Measurements from ENCODE around the gene TIMM10B.

Gene TIMM10B

GRCh38 chr11:6481012-6481923 is at the start of gene TIMM10B, which contains the start of gene ARFIP2:
TSS of gene TIMM10B (plus strand) at chr11:6481501. CDS start at chr11:6481517, 16 bp downstream.
TSS of gene ARFIP2 (minus strand) at chr11:6481331. CDS start at chr11:6480421, 910 bp downstream.
- peak; percentile 94 to 98 (median 98) for DNase-seq

GRCh38 chr11:6431861-6432260 is 49.4 kb upstream of the TIMM10B start:
- DNase-seq: no peak

GRCh38 chr11:6433998-6434660 is 47.2 kb upstream of the TIMM10B start:
- DNase-seq: peak in 1 of 3 experiments; percentile 4

GRCh38 chr11:6437423-6437822 is 43.9 kb upstream of the TIMM10B start:
- no peak for DNase-seq

- no peak for DNase-seq
Measured at GRCh38 chr11:6437993-6438392, 43.3 kb upstream of the TIMM10B start.

- peak; percentile 27 to 73 (median 68) for DNase-seq
Measured at GRCh38 chr11:6438979-6439571, 42.2 kb upstream of the TIMM10B start.

GRCh38 chr11:6440906-6441358 is 40.4 kb upstream of the TIMM10B start, which contains the start of gene HPX:
TSS of gene HPX (minus strand) at chr11:6440987. CDS start at chr11:6440963, 24 bp downstream.
- DNase-seq: no peak

GRCh38 chr11:6442441-6442840 is 38.9 kb upstream of the TIMM10B start:
- no peak for DNase-seq

GRCh38 chr11:6443269-6444003 is 37.9 kb upstream of the TIMM10B start:
- DNase-seq: peak; percentile 6 to 47 (median 47)

- DNase-seq: no peak
Measured at GRCh38 chr11:6448574-6448973, 32.7 kb upstream of the TIMM10B start.

- no peak for DNase-seq
Measured at GRCh38 chr11:6452219-6452618, 29.1 kb upstream of the TIMM10B start.

- DNase-seq: no peak
Measured at GRCh38 chr11:6453152-6453551, 28.1 kb upstream of the TIMM10B start.

- peak in 1 of 3 experiments; percentile 86 for DNase-seq
Measured at GRCh38 chr11:6455070-6455469, 26.2 kb upstream of the TIMM10B start.

GRCh38 chr11:6456361-6457073 is 24.8 kb upstream of the TIMM10B start:
- no peak for DNase-seq

GRCh38 chr11:6457581-6458320 is 23.6 kb upstream of the TIMM10B start:
- no peak for DNase-seq

- no peak for DNase-seq
Measured at GRCh38 chr11:6458352-6459098, 22.8 kb upstream of the TIMM10B start.

- DNase-seq: no peak
Measured at GRCh38 chr11:6459099-6459450, 22.2 kb upstream of the TIMM10B start.

GRCh38 chr11:6468712-6469495 is 12.4 kb upstream of the TIMM10B start:
- DNase-seq: peak in 1 of 3 experiments; percentile 93

- DNase-seq: no peak
Measured at GRCh38 chr11:6469599-6469998, 11.7 kb upstream of the TIMM10B start.

- peak in 1 of 3 experiments; percentile 40 for DNase-seq
Measured at GRCh38 chr11:6472934-6473333, 8.4 kb upstream of the TIMM10B start.

Measured in NCI-H1417 (cell line).